Endodermal cell (in vitro differentiated cells): Measurements from ENCODE around the gene SEMA4G. TPM values are rescaled to one million over a fixed set of nuclear protein-coding genes. Genes with fewer than 3 reads are reported as not detected.

ENCODE experiments used
- DNase-seq: peaks from one replicate; pipeline ENCODE4 v3.0.0-alpha.2; 2017
- H3K27ac ChIP-seq: 2 replicates; pipeline ENCODE4 v1.5.1; 2013; ENCODE audit warnings: mild to moderate bottlenecking, low read depth, low read length, moderate library complexity
- H3K27me3 ChIP-seq: 2 replicates; pipeline ENCODE4 v1.6.1; 2013; ENCODE audit warnings: mild to moderate bottlenecking, low read length, moderate library complexity; ENCODE audit not compliant: insufficient read depth, control insufficient read depth, poor library complexity, severe bottlenecking
- H3K36me3 ChIP-seq: 2 replicates; pipeline ENCODE4 v1.7.0; 2013; ENCODE audit warnings: mild to moderate bottlenecking, low read length, moderate library complexity; ENCODE audit not compliant: control insufficient read depth, insufficient read depth
- H3K4me1 ChIP-seq: one replicate; pipeline ENCODE4 v1.7.0; 2013; ENCODE audit warnings: low read length; ENCODE audit not compliant: control insufficient read depth, insufficient read depth
- H3K4me3 ChIP-seq: 2 replicates; pipeline ENCODE4 v1.5.1; 2013; ENCODE audit warnings: mild to moderate bottlenecking, low read length, moderate library complexity
- H3K9ac ChIP-seq: 2 replicates; pipeline ENCODE4 v1.6.1; 2013; ENCODE audit warnings: mild to moderate bottlenecking, low read length, moderate library complexity; ENCODE audit not compliant: poor library complexity, severe bottlenecking; ENCODE audit errors: extremely low read depth
- H3K9me3 ChIP-seq: 2 replicates; pipeline ENCODE4 v1.6.1; 2013; ENCODE audit warnings: mild to moderate bottlenecking, low read length, moderate library complexity; ENCODE audit not compliant: control insufficient read depth
- H3K27ac Mint-ChIP-seq: 2 replicates; pipeline ENCODE4 v1.8.0; 2020; ENCODE audit warnings: mixed read lengths
- H3K27me3 Mint-ChIP-seq: 2 replicates; pipeline ENCODE4 v1.8.0; 2021; ENCODE audit warnings: mild to moderate bottlenecking, mixed read lengths; ENCODE audit not compliant: insufficient read depth
- H3K36me3 Mint-ChIP-seq: 2 replicates; pipeline ENCODE4 v1.8.0; 2020; ENCODE audit warnings: low read depth, mixed read lengths
- H3K4me1 Mint-ChIP-seq: 2 replicates; pipeline ENCODE4 v1.8.0; 2020; ENCODE audit warnings: mixed read lengths
- H3K4me3 Mint-ChIP-seq: 2 replicates; pipeline ENCODE4 v1.8.0; 2020; ENCODE audit warnings: mild to moderate bottlenecking, moderate library complexity, mixed read lengths
- H3K9me3 Mint-ChIP-seq: 2 replicates; pipeline ENCODE4 v1.8.0; 2020; ENCODE audit warnings: mild to moderate bottlenecking, mixed read lengths
- CTCF ChIP-seq: fragments of 200-600 bp; sonication (generic); conservative IDR thresholded peaks from 2 replicates; pipeline ENCODE4 v1.5.0; 2021; ENCODE audit warnings: antibody characterized with exemption, mild to moderate bottlenecking
- WGBS, 2 experiments: methylation state at CpG; one replicate each; pipeline versions ENCODE4 v1.1.5 to v1.1.7; 2013; ENCODE audit warnings: missing lambda C conversion rate in 2 of 2, mixed read lengths in 1 of 2; ENCODE audit not compliant: insufficient coverage in 1 of 2, insufficient read length in 1 of 2; 5-methylcytosine and 5-hydroxymethylcytosine counted together
- total RNA-seq, 2 donors: library from RNA; stranded (reverse); fragmentation: NEBNext Ultra II Directional in 1 of 2; extraction: Animal tissue kit (Norgen Biotek cat#: 25700) in 1 of 2; gene quantifications; 2 replicates in 1 of 2; 3 replicates in 1 of 2; pipeline ENCODE4 v1.2.1, GENCODE V29; 2021

Gene SEMA4G
- total RNA-seq, 2 donors from 2014 or later: 20.1 to 36.6 TPM

GRCh38 chr10:101007915-101008822 is 38.9 kb downstream of the SEMA4G start:
- no peak for TF ChIP-seq CTCF
- peak overlapping the region; percentile 32 for H3K27ac ChIP-seq
- Mint-ChIP-seq H3K27me3 (no peaks in the 10 kb centered on the region), H3K4me1 (peaks cover 8% of the 10 kb centered on the region), H3K36me3 (peaks cover 20% of the 10 kb centered on the region), H3K27ac (no peak overlapping the region), H3K4me3 (no peak overlapping the region), H3K9me3 (no peaks in the 10 kb centered on the region)
- peaks cover 29% of the 10 kb centered on the region for H3K36me3 ChIP-seq
- no peak overlapping the region for H3K4me3 ChIP-seq
- H3K4me1 ChIP-seq: no peaks in the 10 kb centered on the region
- no peaks in the 10 kb centered on the region for H3K27me3 ChIP-seq
- no peak overlapping the region for H3K9ac ChIP-seq
- DNase-seq: no peak
- WGBS, 2 experiments: 76 to 83% methylated on average over 9 to 13 of the region's 13 CpGs
- no peaks in the 10 kb centered on the region for H3K9me3 ChIP-seq

DNA sequence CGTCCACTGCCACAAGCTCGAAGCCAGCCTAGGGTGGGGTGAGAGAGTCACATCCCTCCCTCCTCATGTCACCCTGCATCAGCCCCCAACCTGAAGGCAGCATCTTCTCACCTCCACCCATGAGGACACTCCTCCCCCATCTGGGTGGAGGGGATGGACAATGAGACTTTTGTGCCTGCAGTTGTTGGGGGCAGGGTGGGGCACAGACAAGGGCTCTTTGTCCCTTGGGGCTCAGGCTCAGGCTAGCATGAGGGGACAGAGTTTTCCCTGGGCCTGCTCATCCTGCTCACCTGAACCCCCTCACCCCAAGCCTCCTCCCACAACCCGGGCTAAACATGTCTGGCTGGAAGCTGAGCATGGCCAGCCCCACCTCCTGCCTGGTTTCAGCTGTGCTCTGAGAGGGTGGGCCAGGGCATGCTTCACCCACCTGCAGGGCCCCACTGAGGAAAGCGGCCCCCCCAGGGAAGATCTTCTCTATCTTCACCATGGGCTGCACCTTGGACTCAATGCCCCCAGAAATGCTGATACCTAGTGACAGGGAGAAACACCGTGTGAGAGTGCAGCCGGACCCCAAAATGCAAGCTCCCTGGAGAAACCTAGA is 39.6 kb downstream of the SEMA4G start:
- Histone ChIP-seq H3K27ac (no peak overlapping the region), H3K9me3 (no peaks in the 10 kb centered on the region), H3K27me3 (no peaks in the 10 kb centered on the region), H3K4me3 (no peak overlapping the region), H3K4me1 (no peaks in the 10 kb centered on the region), H3K36me3 (peaks cover 23% of the 10 kb centered on the region), H3K9ac (no peak overlapping the region)
- no peak overlapping the region for H3K27ac Mint-ChIP-seq
- H3K4me1 Mint-ChIP-seq: peaks cover 12% of the 10 kb centered on the region
- H3K4me3 Mint-ChIP-seq: no peak overlapping the region
- peaks cover 16% of the 10 kb centered on the region for H3K36me3 Mint-ChIP-seq
- TF ChIP-seq CTCF: no peak
- H3K27me3 Mint-ChIP-seq: no peaks in the 10 kb centered on the region
- no peaks in the 10 kb centered on the region for H3K9me3 Mint-ChIP-seq
- 94 to 100% methylated on average over 2 to 6 of the region's 6 CpGs for WGBS, 2 experiments
- DNase-seq: no peak

DNA sequence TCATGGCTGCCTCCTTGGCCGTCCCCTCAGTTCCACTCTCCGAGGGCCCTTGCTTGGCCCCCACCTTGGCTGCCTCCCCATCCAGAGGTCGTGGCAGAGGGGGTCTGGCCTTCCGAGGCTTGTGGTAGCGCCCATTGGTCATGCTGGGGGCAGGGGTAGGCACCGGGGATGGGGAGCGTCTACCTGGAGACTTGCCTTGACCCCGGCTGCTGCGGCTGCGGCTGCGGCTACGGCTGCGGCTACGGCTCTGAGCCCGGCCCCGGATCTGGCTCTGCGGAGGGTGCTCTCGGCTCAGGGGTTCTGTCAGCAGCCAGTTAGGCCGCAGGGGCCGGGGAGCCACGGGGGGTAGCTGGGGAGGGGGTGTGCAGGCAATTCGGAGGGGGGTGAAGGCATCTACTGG is 41.0 kb downstream of the SEMA4G start:
- H3K36me3 Mint-ChIP-seq: peaks cover 10% of the 10 kb centered on the region
- no peak for TF ChIP-seq CTCF
- no peak overlapping the region for H3K4me3 Mint-ChIP-seq
- no peak overlapping the region for H3K27ac Mint-ChIP-seq
- Histone ChIP-seq H3K27ac (no peak overlapping the region), H3K9ac (no peak overlapping the region), H3K4me1 (no peaks in the 10 kb centered on the region), H3K36me3 (peaks cover 12% of the 10 kb centered on the region), H3K27me3 (peaks cover 8% of the 10 kb centered on the region), H3K4me3 (no peak overlapping the region), H3K9me3 (no peaks in the 10 kb centered on the region)
- H3K9me3 Mint-ChIP-seq: no peaks in the 10 kb centered on the region
- H3K4me1 Mint-ChIP-seq: peaks cover 15% of the 10 kb centered on the region
- peaks cover 13% of the 10 kb centered on the region for H3K27me3 Mint-ChIP-seq
- 89 to 95% methylated on average over 8 to 21 of the region's 22 CpGs for WGBS, 2 experiments
- no peak for DNase-seq
